Adrenal gland (tissue), 12 donors: ENCODE data around the gene OLR1. TPM values are rescaled to one million over a fixed set of nuclear protein-coding genes. Genes with fewer than 3 reads are reported as not detected.

Experiments
- DNase-seq, 7 donors: peaks; one replicate each; pipeline ENCODE4 v3.0.0-alpha.2; 2019 to 2020
- H3K27ac ChIP-seq, 5 donors: fragments of 200-600 bp; sonication (generic) in 4 of 5; 1 replicate in 3 of 5; 2 replicates in 2 of 5; pipeline versions ENCODE4 v1.5.1 to v1.8.0; 2016 to 2020; ENCODE audit warnings: mild to moderate bottlenecking in 1 of 5
- H3K27me3 ChIP-seq: fragments of 200-600 bp; 2 replicates; pipeline ENCODE4 v1.8.0; 2021
- H3K36me3 ChIP-seq, 2 donors: fragments of 200-600 bp; replicated peaks in 1 of 2; 1 replicate in 1 of 2; 2 replicates in 1 of 2; pipeline versions ENCODE4 v1.5.1 to v1.8.0; 2018 to 2022
- H3K4me1 ChIP-seq, 2 donors: fragments of 200-600 bp; replicated peaks in 1 of 2; 1 replicate in 1 of 2; 2 replicates in 1 of 2; pipeline versions ENCODE4 v1.5.1 to v1.8.0; 2018 to 2021
- H3K4me3 ChIP-seq, 4 donors: fragments of 200-600 bp; sonication (generic) in 3 of 4; one replicate each; pipeline ENCODE4 v1.5.1; 2016 to 2018
- H3K9me3 ChIP-seq, 3 donors: fragments of 200-600 bp; sonication (generic) in 1 of 3; replicated peaks in 1 of 3; 1 replicate in 2 of 3; 2 replicates in 1 of 3; pipeline versions ENCODE4 v1.5.1 to v1.8.0; 2016 to 2021
- CTCF ChIP-seq, 6 experiments: fragments of 450-650 bp in 4 of 6; fragments of 200-600 bp in 2 of 6; sonication (generic) in 1 of 6; IDR thresholded peaks; 1 replicate in 5 of 6; 2 replicates in 1 of 6; pipeline versions ENCODE4 v1.5.1 to v1.8.0; 2016 to 2021; ENCODE audit warnings: antibody characterized with exemption in 6 of 6, mild to moderate bottlenecking in 2 of 6, moderate library complexity in 1 of 6
- POLR2A ChIP-seq, 2 donors: fragments of 450-650 bp; IDR thresholded peaks; one replicate each; pipeline ENCODE4 v1.6.1; 2017; ENCODE audit warnings: antibody characterized with exemption in 2 of 2, mild to moderate bottlenecking in 2 of 2, moderate library complexity in 1 of 2
- WGBS, 4 donors: extraction: QIAGEN DNeasy Blood & Tissue Kit in 2 of 4; methylation state at CpG; one replicate each; pipeline versions ENCODE4 v1.1.5 to v1.1.7; 2013 to 2017; 5-methylcytosine and 5-hydroxymethylcytosine counted together
- intact Hi-C, 2 donors: fragments of 100-400 bp; cut with DNase I; formaldehyde crosslinking; loops; one replicate each; pipeline versions ENCODE4 v1.14.1 to v1.15.0; 2022 to 2023
- polyA plus RNA-seq, 3 donors: library from polyadenylated mRNA; stranded (reverse); fragments of 200-250 nt in 2 of 3; fragments of 350-450 nt in 1 of 3; fragmentation: Illumina TruSeq in 1 of 3; extraction: RNeasy Lipid Tissue Mini Kit (QIAGEN cat#74804) in 1 of 3; gene quantifications; one replicate each; pipeline ENCODE4 v1.2.3, GENCODE V29; 2013 to 2014
- total RNA-seq, 9 donors: library from RNA; depleted of rRNA in 4 of 9; stranded (reverse); fragments of >200 nt in 4 of 9; fragments of 120-200 nt in 1 of 9; fragmentation: NEBNext Ultra II Directional in 1 of 9; extraction: Animal tissue kit (Norgen Biotek cat#: 25700) in 1 of 9; gene quantifications; one replicate each; pipeline versions ENCODE4 v1.1.0 to v1.2.4, GENCODE V29; 2013 to 2023
- donor health status: healthy with polysubstance abuse.
- donor health status: Bipolar disorder and iron deficiency.
- donor health status: DM: yes; HTN: yes; CAD: no.
- donor health status: DM: no; HTN: no; CAD: no.
- donor health status: DM: no; HTN: no; CAD: no.
- donor health status: DM: yes; HTN: yes; CAD: no.

Gene OLR1
- total and polyA plus RNA-seq, 12 donors = 0.28 to 2.2 (median 0.68) TPM; not detected in 1

GRCh38 chr12:10212739-10213131, 40.8 kb upstream of the OLR1 start, which contains the start of gene GABARAPL1:
Gene GABARAPL1, plus strand, starts transcription at chr12:10212877. Its CDS starts 253 bp downstream, at chr12:10213130.
- intact Hi-C loops = no loop called here
- Histone ChIP-seq H3K4me1 (peaks cover 16 to 23% of the 10 kb centered on the region in 2 donors), H3K4me3 (peak within 1 kb of the TSS; percentile 82 to 97 (median 89)), H3K27me3 (no peaks in the 10 kb centered on the region), H3K27ac (peak within 1 kb of the TSS; percentile 98 to 100 (median 99)), H3K36me3 (no peaks in the 10 kb centered on the region), H3K9me3 (no peaks in the 10 kb centered on the region)
- 0 to 1% (median 1%) methylated on average over 22 to 35 of the region's 35 CpGs for WGBS, 4 donors
- peak; percentile 81 to 92 (median 88) for DNase-seq
- peak; percentile 28 to 46 for TF ChIP-seq POLR2A (IDR thresholded peaks at IDR 0.05)
- TF ChIP-seq CTCF (IDR thresholded peaks at IDR 0.05) = no peak

- TF ChIP-seq CTCF (IDR thresholded peaks at IDR 0.05) (peak in 2 of 6 experiments; percentile 1 to 12), POLR2A (IDR thresholded peaks at IDR 0.05) (peak; percentile 80 to 97)
- H3K4me3 ChIP-seq = peak overlapping the region in 2 of 4 donors; percentile 86 to 92
- intact Hi-C loops = no loop called here
- peak; percentile 98 to 99 (median 98) for DNase-seq
- H3K4me1 ChIP-seq = peaks cover 16 to 23% of the 10 kb centered on the region in 2 donors
- H3K27me3 ChIP-seq = no peaks in the 10 kb centered on the region
- no peaks in the 10 kb centered on the region for H3K9me3 ChIP-seq
- H3K27ac ChIP-seq = peak overlapping the region; percentile 98 to 100 (median 99)
- H3K36me3 ChIP-seq = no peaks in the 10 kb centered on the region
- 25 to 30% (median 26%) methylated on average over 38 to 40 of the region's 40 CpGs for WGBS, 4 donors
Measured at GRCh38 chr12:10211940-10212738, 40.2 kb upstream of the OLR1 start.

GRCh38 chr12:10211101-10211939, 39.4 kb upstream of the OLR1 start:
- DNase-seq = peak in 4 of 7 donors; percentile 18 to 59 (median 31)
- H3K27ac ChIP-seq = peak overlapping the region in 4 of 5 donors; percentile 98 to 100 (median 100)
- peaks cover 16 to 23% of the 10 kb centered on the region in 2 donors for H3K4me1 ChIP-seq
- no peaks in the 10 kb centered on the region for H3K9me3 ChIP-seq
- intact Hi-C loops = no loop called here
- H3K27me3 ChIP-seq = no peaks in the 10 kb centered on the region
- no peak for TF ChIP-seq CTCF (IDR thresholded peaks at IDR 0.05)
- no peak for TF ChIP-seq POLR2A (IDR thresholded peaks at IDR 0.05)
- no peaks in the 10 kb centered on the region for H3K36me3 ChIP-seq
- 91 to 93% (median 93%) methylated on average over 25 of the region's 25 CpGs for WGBS, 4 donors
- H3K4me3 ChIP-seq = no peak overlapping the region

GRCh38 chr12:10210225-10210624, 38.3 kb upstream of the OLR1 start:
- TF ChIP-seq CTCF (IDR thresholded peaks at IDR 0.05) = no peak
- no peaks in the 10 kb centered on the region for H3K27me3 ChIP-seq
- DNase-seq = peak in 1 of 7 donors; percentile 54
- no peak overlapping the region for H3K4me3 ChIP-seq
- no peaks in the 10 kb centered on the region for H3K36me3 ChIP-seq
- intact Hi-C loops = no loop called here
- H3K27ac ChIP-seq = no peak overlapping the region
- WGBS, 4 donors = 91 to 95% (median 93%) methylated on average over 15 of the region's 15 CpGs
- H3K4me1 ChIP-seq = peaks cover 13 to 16% of the 10 kb centered on the region in 2 donors
- H3K9me3 ChIP-seq = no peaks in the 10 kb centered on the region
